HEK293T (cell line): ENCODE results near the gene TPO.

ENCODE experiments used
- ARNT ChIP-seq: fragments of 450-650 bp; IDR thresholded peaks from 2 replicates; pipeline ENCODE4 v1.6.1; 2017; ENCODE audit warnings: mild to moderate bottlenecking
- BHLHE40 ChIP-seq: fragments of 450-650 bp; IDR thresholded peaks from 2 replicates; pipeline ENCODE4 v1.6.1; 2016; ENCODE audit warnings: mild to moderate bottlenecking, moderate library complexity, borderline replicate concordance
- CTBP1 ChIP-seq: fragments of 450-650 bp; IDR thresholded peaks from 2 replicates; pipeline ENCODE4 v1.6.1; 2016; ENCODE audit warnings: borderline replicate concordance
- ELF4 ChIP-seq: fragments of 450-650 bp; IDR thresholded peaks from 2 replicates; pipeline ENCODE4 v1.6.1; 2017; ENCODE audit warnings: antibody characterized with exemption
- FOXK2 ChIP-seq: fragments of 450-650 bp; IDR thresholded peaks from 2 replicates; pipeline ENCODE4 v1.6.1; 2016; ENCODE audit warnings: mild to moderate bottlenecking
- FOXM1 ChIP-seq: fragments of 450-650 bp; IDR thresholded peaks from 2 replicates; pipeline ENCODE4 v1.6.1; 2017; ENCODE audit warnings: mild to moderate bottlenecking, borderline replicate concordance
- HDGF ChIP-seq: fragments of 450-650 bp; IDR thresholded peaks from 2 replicates; pipeline ENCODE4 v1.6.1; 2017; ENCODE audit warnings: antibody characterized with exemption, borderline replicate concordance
- L3MBTL2 ChIP-seq: fragments of 450-650 bp; conservative IDR thresholded peaks from 2 replicates; pipeline ENCODE4 v1.6.1; 2016; ENCODE audit warnings: mild to moderate bottlenecking
- SP1 ChIP-seq: fragments of 450-650 bp; IDR thresholded peaks from 2 replicates; pipeline ENCODE4 v1.6.1; 2017
- SUZ12 ChIP-seq: fragments of 450-650 bp; IDR thresholded peaks from 2 replicates; pipeline ENCODE4 v1.6.1; 2016; ENCODE audit warnings: mild to moderate bottlenecking

- no peak for TF ChIP-seq BHLHE40
- TF ChIP-seq FOXK2 = no peak
- TF ChIP-seq L3MBTL2 = no peak
- TF ChIP-seq ARNT = no peak
- TF ChIP-seq CTBP1 = no peak
- TF ChIP-seq HDGF = no peak
- TF ChIP-seq SP1 = no peak
- TF ChIP-seq SUZ12 = no peak
- no peak for TF ChIP-seq FOXM1
- no peak for TF ChIP-seq ELF4
Measured at GRCh38 chr2:1544478-1545069, 131.3 kb downstream of the TPO start.
